T-helper 1 cell (primary cell): ENCODE results near the gene SLC6A1.
A peak's percentile ranks its signal among the peaks of the same experiment; 100 is the strongest.

Source experiments
- DNase-seq, 5 donors: peaks; one replicate each; pipeline ENCODE4 v3.0.0-alpha.2; 2012 to 2020
- total RNA-seq, 4 donors: gene quantifications; one replicate each; lab custom pipeline; 2026; lab: John Stamatoyannopoulos, UW

Gene SLC6A1
- total RNA-seq, result 0 reads per million in 4 donors

GRCh38 chr3:10992017-10992942 lies at the start of gene SLC6A1:
Gene SLC6A1, plus strand, starts transcription at chr3:10992748. Its CDS starts 24,464 bp downstream, at chr3:11017212.
- no peak for DNase-seq

DNA sequence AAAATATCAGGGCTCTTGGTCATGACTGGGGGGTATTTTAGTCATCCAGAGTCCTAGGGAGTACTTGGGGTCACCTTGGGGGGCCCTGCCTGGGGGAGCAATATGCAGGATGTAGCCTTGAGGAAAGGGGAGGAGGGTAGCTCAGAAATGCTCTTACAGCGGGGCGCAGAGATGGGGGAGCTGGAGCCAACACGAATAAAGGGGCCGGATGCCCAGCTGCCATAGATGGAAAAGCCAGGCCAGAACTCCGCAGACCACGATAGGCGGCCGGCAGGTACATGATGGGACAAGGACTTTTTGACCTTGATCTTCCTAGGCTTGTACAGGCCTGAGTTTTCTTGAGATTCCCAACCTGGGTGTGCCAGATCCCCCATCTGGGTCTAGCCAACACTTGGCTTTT lies 47.7 kb upstream of the SLC6A1 start:
- DNase-seq, result no peak

DNA sequence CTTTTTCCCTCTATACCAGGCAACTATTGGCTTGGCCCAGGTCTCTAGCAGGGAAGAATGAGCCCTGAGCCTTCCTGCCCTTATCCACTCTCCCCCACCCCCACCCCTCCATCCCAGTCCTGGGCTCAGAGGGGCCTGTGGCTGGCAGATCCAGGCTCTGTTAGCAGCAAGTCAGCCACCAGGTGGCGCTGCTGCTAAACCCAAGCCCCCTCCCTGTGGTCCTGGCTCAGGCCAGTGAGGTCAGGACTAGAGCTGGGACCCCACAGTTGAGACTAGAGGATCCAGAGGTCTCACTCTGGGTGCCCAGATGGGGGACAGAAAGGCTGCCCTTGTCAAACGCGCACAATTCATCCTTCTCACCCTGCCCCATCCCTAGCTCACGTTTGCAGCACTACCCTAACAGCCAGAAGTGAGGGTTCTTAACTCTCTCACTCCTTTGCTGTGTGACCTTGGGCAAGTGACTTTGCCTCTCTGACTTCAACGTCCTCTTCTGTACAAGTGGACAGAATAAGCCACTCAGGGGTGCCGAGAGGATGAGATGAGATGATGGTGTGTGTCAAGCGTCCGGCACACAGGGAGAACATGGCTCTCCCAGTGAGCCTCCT lies 46.8 kb upstream of the SLC6A1 start:
- peak in 3 of 5 donors; percentile 11 to 33 (median 19) for DNase-seq

DNA sequence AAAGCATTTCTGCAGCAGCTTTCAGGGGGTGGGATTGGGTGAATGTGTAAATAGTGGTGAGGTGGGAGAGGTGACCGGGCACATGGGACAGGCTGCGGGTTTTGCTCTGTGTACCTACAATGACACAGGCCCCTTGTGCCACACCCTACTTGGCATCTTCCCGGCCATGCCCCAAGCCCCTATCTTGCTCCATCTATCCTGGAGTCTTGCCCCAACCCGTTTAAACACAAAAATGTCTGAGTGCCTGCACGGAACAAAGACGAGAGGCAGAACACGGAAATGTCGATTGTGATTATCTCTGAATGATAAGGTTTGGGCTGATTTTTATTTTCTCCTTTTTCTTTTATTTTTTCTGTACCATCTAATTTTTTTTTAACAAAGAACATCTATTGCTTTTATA lies 46.0 kb upstream of the SLC6A1 start:
- no peak for DNase-seq

DNA sequence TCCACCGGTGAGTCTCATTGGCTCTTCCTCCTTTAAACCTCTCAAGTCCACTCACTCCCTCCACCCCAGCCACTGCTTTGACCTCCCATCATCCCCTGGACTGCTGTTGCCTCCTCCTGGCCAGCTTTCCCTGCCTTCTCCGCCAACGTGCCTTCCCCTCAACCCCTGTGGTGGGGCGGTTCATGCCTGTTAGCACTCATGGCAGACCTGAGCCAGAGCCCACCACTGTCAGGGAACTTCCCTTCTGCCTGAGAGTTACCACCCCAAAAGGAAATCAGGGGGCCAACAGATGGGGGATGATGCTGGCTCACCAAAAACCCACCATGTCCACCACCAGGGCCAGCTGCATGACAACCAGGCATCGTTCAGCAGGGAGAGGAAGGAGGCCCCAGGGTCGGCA lies 44.2 kb upstream of the SLC6A1 start:
- no peak for DNase-seq

DNA sequence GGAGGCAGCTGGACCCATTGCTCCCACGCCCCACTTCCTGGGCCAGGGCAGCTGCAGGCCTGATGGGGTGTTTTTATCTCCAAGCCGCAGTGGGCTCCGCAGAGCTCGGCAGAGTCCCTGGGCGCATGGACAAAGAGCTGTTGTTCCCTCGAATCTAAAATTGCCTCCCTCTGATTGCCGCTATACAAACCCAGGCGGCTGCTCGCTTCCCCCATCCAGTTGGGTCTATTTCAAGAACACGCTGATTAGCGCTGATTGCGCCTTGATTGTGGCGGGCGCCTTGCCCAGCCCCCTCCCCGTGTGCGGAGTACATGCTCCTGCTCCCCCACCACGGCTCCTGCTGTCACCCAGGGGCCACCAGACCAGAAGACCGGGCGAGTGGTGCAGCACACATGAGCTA lies 43.4 kb upstream of the SLC6A1 start:
- DNase-seq, result no peak

- DNase-seq, result no peak
These were observed 41.9 kb upstream of the SLC6A1 start for GRCh38 chr3:10950476-10951294.

GRCh38 chr3:10951295-10951926 lies 41.1 kb upstream of the SLC6A1 start:
- DNase-seq, result no peak

DNA sequence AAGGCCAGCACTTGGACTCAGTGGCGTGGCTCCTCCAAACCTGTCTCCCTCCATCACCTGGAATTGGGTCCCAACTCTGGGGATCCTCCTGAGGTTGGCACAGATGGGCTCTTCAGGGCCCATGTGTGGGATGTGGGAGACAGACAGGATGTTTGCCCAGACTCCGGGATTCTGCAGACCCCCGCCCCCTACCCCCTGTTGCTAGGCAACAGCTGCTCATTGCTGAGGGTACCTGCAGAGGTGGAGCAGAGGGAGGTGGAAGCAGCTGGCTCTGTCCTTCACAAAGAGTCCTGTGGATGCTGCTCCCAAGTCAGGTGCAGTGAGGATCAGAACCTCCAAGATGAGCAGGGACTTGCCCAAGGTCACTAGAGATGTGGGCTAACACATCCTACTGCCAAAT lies 40.0 kb upstream of the SLC6A1 start:
- DNase-seq, result no peak

DNA sequence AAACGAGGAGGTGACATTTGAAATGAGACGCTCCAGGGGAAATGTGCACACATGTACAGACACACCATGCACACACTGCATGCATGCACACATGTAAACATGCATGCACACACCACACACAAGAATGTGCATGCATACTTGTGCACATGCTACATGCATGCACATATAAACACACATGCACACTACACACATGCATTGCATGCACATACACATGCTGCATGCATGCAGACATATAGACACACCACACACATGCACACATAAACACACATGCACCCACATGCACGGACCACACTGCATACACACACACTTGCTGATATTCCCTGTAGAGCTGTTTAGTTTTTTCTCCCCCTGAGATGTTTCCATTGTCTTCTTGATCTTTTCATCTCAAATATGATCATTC lies 37.8 kb upstream of the SLC6A1 start:
- DNase-seq, result no peak

GRCh38 chr3:10955711-10956453 lies 36.7 kb upstream of the SLC6A1 start:
- DNase-seq, result no peak

- no peak for DNase-seq
These were observed 36.0 kb upstream of the SLC6A1 start for GRCh38 chr3:10956531-10956930.

DNA sequence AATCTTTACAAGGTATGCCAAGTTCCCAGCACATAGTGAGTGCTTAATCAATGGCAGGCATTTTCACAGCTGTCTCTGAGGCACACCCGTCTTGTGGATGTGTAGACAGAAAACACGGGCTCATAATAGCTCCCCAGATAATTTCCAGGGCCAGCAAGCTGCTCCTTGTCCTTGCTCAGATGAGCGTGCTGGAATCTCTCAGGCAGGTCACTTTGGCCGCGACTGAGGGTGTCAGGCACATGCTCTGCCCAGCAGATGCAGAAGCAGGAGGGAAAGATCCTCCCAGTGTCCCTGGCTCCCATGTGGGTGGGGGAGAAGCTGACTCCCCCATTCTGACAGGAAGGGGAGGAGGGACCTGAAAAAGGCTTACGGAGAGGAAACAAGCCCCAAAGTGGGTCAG lies 35.6 kb upstream of the SLC6A1 start:
- no peak for DNase-seq

DNA sequence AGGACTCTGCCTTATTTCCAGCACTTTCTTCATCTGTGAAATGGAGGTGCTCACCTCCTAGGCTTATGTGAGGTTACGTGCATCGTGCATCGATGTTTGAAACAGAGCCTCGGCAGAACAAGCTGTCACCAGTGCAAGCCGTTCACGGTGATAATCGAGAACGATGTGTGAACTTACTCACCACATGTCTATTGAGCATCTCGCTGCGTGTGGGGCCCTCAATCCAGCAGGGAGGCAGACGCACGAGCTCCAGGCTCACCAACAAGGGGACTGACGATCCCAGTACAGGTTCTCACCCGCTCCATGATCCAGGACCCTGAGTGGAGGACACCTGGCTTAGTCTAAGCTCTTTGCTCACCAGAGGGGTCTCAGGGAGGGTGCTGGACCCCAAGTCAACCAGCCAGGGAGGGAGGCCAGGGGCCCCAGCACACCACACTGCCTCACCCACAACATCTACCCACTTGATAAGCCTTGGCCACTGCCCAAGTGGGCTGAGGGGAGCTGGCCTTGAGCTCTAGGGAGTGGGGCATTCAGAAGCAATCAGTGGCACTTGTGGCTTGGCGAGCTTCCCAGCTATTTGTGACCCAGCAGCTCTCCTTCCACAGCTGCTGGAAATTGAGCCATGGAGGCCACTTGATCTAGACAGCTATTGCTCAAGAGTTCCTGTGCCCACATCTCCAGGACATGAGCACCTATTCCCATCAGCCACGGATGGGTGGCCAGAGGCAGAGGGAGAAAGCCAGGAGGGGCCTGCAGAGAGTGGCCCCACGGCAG lies 34.4 kb upstream of the SLC6A1 start:
- no peak for DNase-seq

GRCh38 chr3:10960255-10960654 lies 32.3 kb upstream of the SLC6A1 start:
- DNase-seq, result no peak

GRCh38 chr3:10961921-10962320 lies 30.6 kb upstream of the SLC6A1 start:
- DNase-seq, result no peak

DNA sequence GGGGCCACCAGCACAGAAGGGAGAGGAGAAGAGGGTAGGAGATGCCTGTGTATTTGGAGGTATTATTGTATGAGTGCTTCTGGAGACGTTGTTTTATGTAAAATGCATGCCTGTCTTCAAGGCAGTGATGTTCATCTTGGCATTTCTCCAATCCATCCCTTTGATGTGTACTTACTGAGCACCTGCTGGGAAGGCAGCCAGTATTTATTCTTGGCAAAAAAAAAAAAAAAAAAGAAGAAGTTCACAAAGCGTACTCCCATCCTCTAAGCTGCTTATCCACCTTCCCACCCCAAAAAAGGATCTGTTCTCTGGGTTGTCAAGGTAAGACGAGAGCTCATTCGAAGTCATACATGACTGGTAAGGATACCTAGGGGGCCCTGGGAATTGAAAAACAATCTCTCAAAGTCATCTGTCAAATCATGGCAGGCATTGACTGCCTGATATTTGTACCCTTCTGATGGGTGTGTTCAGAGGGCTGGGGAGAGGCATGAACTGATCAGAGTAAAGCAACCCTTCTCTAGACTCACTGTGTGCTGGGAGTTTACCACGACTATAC lies 30.0 kb upstream of the SLC6A1 start:
- no peak for DNase-seq

DNA sequence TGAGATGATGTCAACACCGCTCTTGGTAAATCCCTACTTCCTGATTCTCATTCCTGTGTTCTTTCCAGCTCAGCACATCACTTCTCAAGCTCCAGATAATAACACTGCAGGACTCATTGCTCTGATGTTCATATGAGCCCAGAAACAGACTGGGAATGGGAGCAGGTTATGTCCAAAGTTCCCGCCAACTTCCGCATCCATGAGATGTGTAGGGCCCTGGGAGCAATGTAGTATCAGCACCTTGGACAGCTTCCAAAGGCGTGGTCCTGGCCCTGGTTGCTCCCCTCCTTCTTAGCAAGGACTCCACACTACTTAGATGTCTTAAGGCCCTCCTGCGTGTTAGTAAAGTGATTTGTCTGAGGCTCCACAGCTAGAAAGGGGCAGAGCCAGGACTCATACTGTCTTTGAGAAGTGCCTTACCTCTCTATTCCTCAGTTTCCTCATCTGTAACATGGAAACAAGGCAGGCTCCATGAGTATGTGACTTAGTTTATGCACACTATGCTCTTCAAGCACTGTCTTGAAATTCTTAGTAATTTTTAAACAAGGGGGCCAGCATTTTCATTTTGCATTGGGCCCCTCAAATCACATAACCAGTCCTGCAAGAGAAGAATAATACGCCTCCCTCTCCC lies 27.9 kb upstream of the SLC6A1 start:
- DNase-seq, result no peak

- no peak for DNase-seq
These were observed 24.1 kb upstream of the SLC6A1 start for GRCh38 chr3:10968401-10968800.

- DNase-seq, result no peak
These were observed 22.1 kb upstream of the SLC6A1 start for GRCh38 chr3:10970306-10970960.
